IPS-NIHi11 (cell line): Measurements from ENCODE around the gene TMEM106C.

ENCODE experiments used
- DNase-seq: peaks from one replicate; pipeline ENCODE4 v3.0.0; 2012; ENCODE audit warnings: mixed read lengths, low spot score

TMEM106C gene

GRCh38 chr12:47963340-47964040 is at the start of gene TMEM106C:
TMEM106C (plus strand) TSS chr12:47963596; CDS start chr12:47964237, 641 bp downstream.
- DNase-seq, result peak; percentile 100

DNA sequence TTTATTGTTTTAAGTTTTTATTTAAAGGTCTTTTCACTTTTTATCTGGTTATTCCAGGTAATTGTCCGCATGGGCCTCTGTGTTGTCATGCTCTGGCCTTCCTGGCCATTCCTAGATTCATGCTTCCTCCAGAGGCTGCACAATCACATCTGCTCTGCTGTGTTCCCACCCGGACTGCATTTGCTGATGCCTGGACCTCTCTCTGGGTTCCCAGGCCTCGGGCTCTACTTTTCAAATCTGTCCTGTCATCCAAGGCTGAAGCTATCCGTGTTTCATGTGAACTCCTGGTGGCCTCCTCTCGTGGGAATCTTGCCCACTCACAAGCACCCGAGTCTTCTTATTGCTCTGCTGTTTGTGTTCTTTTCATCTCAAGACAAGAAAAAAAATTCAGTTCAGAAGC is 42.5 kb upstream of the TMEM106C start:
- no peak for DNase-seq

GRCh38 chr12:47921907-47922306 is 41.5 kb upstream of the TMEM106C start:
- no peak for DNase-seq

DNA sequence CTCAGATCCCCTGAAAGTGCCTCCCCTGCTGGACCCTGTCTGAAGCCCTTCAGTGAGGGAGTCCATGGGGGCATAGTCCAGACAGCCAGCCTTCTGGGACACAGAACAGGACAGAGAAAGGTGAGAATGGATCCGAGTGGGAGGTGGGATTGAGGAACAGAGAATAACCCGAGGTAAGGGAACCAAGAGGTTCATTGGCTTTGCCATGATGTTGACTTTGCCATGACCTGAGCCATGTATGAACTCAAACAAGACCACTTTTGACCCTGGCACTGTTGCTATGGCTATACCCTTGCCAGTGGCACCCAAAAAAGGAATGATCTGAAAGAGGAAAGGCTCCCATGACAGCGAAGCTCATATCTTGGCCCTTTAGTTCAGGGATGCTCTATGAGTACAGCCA is 36.0 kb upstream of the TMEM106C start:
- DNase-seq, result no peak

DNA sequence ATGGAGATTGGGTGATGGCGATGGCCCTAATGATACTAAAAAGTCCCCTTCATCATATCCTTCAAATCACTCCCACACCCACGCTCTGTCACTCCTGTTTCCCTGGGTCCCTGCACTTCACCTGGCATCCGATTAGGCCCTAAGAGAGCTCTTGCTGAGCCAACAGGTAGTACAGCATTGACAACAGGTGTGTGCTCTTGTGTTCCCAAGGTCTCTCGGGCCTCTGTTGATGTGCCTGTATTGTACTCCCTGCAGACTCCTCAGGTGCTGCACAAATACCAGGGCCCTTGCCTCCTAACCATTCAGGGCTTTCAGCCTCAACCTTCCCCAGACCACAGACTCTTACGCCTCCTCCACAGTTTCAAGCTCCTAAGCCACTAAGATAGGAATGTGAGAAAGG is 32.8 kb upstream of the TMEM106C start:
- DNase-seq, result no peak

DNA sequence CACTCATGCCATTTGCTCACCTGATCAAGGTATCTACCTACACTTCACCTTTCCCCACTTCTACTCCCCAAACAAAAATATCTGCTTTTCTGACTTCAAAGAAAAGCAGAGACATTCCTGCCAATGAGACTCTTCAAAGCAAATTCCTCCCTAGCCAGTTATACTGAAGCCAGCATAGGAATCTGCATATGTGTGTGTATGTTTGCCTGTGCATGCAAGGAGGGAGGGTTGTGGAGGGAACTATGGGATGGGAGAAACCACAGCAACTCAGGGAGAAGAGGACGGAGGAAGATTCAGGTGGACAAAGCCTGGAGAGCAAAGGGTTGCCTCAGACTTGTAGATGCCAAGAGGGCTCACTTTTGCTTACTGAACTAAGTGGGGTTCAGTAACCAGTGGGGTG is 32.2 kb upstream of the TMEM106C start:
- no peak for DNase-seq

DNA sequence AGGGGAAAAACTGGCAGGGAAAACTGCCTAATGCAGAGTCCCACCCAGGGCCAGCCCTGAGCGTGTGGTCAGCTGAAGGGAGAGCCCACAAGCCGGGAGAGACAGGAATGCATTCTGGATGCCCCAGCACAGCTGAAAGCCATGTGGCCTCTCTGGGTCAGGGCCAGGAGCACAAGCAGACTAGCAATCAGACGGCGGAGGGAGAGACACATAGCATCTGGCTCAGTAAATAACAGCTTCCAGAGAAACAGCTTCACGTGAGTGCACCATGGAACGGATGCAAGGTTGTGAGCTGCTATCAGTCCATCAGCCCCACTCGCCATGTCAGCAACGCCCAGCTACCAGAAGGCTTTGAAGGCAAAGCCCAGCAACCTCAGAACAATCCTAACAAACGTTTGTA is 28.2 kb upstream of the TMEM106C start:
- no peak for DNase-seq

DNA sequence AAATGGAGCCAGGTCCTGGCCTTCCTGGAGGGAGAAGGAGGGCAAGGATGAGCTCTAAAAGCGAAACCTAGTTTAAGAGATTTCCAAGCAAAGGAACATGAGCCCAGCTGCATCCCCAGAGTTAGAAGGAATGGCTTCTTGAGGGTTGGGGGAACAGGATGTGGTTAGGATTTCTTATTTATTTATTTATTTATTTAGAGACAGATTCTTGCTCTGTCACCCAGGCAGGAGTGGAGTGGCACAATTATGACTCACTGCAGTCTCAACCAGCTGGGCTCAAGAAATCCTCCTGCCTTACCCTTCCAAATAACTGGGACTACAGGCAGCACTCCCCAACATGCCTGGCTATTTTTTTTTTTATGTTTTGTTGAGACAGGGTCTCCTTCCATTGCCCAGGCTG is 25.3 kb upstream of the TMEM106C start:
- no peak for DNase-seq

- no peak for DNase-seq
Observed at GRCh38 chr12:47938594-47938993, 24.8 kb upstream of the TMEM106C start.

GRCh38 chr12:47939009-47939601 is 24.3 kb upstream of the TMEM106C start:
- no peak for DNase-seq

DNA sequence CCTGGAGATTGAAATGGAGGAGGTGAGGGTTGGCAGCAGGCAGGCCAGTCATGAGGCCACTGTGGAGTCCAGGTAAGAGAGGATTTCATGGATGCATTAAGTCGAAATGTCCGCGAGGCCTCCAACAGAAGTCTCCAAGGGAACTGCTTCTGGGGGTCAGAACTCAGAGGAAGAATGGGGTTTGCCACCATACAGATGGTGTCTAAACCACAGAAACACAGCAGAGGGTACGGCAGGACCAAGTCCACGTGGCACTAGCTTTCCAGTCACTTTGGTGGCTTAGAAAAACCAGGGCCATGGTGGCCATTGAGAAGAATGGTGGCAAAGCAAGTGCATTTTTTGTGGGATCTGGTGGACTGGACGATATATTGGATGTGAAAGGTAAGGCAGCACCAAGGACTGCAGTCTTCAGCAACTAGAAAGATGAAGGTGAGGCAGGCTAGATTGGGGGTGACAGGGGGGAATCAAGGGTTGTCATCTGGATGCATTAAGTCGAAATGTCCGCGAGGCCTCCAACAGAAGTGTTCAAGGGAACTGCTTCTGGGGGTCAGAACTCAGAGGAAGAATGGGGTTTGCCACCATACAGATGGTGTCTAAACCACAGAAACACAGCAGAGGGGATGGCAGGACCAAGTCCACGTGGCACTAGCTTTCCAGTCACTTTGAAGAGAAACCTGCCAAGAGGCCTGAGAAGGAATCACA is 22.5 kb upstream of the TMEM106C start:
- DNase-seq, result no peak

- DNase-seq, result peak; percentile 31
Observed at GRCh38 chr12:47941475-47941780, 22.0 kb upstream of the TMEM106C start.

DNA sequence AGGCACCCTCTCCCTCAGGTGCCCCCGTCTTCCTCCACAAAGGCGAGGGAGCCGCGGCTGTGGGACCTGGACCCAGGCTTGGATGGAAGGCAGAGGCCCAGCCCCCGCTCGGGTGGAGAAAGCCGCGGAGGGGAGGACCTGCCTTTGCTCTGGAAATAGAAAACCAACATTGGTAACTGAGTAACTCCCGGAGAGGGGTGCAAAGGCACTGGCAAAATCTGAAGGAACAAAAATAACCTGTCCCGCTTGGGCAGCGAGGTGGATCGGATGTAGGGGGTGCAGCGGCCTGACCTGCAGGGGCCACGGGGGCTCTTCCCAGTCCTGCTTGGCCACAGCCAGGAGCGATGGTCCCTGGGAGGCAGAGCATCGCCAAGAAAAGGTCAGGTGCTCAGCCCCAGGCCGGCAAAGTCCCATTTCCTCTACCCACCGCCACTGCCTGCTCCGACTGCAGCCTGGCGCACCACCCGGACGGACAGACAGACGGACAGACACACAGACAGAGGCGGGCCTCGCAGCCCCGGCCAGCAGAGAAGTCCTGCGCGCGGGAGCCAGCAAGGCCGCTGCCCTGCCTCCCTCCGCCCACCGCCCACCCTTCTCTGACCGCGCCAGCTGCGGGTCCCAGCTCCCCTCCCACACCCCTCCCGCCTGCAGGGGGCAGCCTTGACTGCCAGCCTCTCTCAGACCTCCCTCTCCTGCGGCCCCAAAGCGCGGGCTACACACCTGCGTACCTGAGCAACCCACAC is 21.4 kb upstream of the TMEM106C start:
- peak; percentile 96 for DNase-seq

DNA sequence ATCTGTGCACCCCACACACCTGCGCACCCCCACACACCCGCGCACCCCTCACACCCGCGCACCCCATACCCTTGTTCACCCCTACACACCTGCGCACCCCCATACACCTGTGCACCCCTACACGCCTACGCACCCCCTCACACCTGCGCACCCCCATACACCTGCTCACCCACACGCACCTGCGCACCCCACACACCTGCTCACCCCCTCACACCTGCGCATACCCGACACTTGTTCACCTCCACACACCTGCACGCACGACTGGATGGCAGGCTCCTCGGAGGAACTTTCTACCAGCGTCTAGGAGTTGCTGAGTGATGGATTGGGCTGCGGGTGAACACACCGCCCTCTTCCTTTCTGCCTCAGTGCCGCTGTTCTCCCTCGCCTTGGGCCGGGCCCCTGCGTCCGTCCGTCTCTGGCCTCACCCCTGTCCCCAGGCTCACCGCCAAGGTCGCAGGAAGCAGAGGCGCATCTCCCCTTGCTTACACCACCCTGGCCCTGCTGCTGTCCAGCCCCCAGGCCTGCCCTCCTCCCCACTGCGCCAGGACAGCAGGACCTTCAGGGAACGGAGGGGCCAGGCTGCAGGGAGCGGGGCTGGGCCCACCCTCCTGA is 20.7 kb upstream of the TMEM106C start:
- DNase-seq, result no peak

GRCh38 chr12:47943623-47944340 is 19.6 kb upstream of the TMEM106C start:
- no peak for DNase-seq

GRCh38 chr12:47944685-47945340 is 18.6 kb upstream of the TMEM106C start:
- no peak for DNase-seq

GRCh38 chr12:47945341-47945728 is 18.1 kb upstream of the TMEM106C start:
- DNase-seq, result no peak

- DNase-seq, result no peak
Observed at GRCh38 chr12:47946413-47947323, 16.7 kb upstream of the TMEM106C start.

DNA sequence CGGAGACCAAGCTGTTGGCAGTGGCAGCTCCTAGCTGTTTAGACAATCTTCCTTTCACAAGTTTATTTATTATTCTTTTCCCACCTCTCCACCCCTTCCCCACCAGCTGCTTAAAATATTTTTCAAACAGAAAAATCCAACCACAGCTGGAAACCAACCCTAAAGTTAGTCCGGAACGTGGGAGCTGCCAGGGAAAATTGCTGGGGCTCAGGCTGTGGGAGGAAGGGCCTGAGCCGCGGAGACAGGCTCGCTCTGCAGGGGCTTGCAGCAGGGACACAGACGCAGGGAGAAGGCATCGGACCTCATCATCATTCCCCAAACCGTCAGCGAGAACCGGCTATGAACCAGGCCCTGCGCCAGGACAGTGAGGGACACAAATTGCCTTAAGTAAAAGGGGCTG is 16.1 kb upstream of the TMEM106C start:
- no peak for DNase-seq
